Coronary artery (tissue), 2 donors: ENCODE measurements around the gene MAPK9.
A peak's percentile ranks its signal among the peaks of the same experiment; 100 is the strongest.

Experiments used
- DNase-seq: peaks from one replicate; pipeline ENCODE4 v3.0.0-alpha.2; 2017; ENCODE audit warnings: low spot score
- H3K27ac ChIP-seq, 2 donors: fragments of 200-600 bp; sonication (generic); one replicate each; pipeline ENCODE4 v1.5.1; 2016 to 2019
- H3K4me3 ChIP-seq: fragments of 200-600 bp; sonication (generic); 2 replicates; pipeline ENCODE4 v1.5.1; 2016; ENCODE audit warnings: mild to moderate bottlenecking, moderate library complexity
- TF ChIP-seq, protein P1 (sequence below): fragments of 200-600 bp; sonication (generic); IDR thresholded peaks from one replicate; pipeline ENCODE4 v1.5.1; 2019; ENCODE audit warnings: antibody characterized with exemption

MAPK9 gene

DNA sequence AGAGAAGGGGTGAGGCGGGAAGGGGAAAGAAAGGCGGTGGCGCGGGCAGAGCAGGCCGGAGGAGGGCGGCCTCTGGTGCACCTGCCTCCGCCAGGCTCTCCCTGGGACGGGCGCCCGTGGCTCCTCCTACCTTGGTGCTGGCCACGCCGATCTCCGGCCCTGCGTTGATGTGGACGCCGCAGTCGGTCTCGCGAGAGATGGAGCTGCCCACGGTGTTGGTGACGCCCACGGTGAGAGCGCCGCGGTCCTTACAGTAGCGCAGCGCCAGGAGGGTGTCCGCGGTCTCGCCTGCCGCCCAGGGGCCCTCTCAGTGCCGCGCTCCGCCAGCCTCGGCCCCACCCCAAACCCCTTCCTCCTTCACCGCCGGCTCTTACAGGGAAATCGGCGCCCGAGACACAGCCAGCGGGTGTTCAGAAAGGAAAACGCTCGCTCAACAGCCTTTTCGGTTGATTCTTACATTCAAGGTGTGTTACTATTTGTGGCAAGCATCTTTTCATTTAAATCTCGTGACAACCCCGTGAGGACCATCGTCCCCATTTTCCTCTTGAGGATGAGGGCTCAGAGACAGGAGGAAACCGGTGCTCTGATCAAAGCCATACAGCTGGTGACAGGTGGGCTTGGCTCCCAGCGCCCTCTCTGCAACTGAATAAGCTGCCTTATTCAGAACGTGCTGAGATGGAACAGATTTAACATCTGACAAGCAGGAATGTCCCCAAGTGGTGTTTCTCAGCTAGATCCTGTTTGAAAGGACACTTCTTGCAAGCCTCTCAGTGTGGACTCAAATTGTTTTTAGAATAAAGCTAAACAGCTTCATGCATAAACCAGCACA is 22.0 kb upstream of the MAPK9 start:
- DNase-seq: no peak
- TF ChIP-seq, protein P1, sequence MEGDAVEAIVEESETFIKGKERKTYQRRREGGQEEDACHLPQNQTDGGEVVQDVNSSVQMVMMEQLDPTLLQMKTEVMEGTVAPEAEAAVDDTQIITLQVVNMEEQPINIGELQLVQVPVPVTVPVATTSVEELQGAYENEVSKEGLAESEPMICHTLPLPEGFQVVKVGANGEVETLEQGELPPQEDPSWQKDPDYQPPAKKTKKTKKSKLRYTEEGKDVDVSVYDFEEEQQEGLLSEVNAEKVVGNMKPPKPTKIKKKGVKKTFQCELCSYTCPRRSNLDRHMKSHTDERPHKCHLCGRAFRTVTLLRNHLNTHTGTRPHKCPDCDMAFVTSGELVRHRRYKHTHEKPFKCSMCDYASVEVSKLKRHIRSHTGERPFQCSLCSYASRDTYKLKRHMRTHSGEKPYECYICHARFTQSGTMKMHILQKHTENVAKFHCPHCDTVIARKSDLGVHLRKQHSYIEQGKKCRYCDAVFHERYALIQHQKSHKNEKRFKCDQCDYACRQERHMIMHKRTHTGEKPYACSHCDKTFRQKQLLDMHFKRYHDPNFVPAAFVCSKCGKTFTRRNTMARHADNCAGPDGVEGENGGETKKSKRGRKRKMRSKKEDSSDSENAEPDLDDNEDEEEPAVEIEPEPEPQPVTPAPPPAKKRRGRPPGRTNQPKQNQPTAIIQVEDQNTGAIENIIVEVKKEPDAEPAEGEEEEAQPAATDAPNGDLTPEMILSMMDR: no peak
- H3K4me3 ChIP-seq: no peak overlapping the region
- no peak overlapping the region for H3K27ac ChIP-seq

DNA sequence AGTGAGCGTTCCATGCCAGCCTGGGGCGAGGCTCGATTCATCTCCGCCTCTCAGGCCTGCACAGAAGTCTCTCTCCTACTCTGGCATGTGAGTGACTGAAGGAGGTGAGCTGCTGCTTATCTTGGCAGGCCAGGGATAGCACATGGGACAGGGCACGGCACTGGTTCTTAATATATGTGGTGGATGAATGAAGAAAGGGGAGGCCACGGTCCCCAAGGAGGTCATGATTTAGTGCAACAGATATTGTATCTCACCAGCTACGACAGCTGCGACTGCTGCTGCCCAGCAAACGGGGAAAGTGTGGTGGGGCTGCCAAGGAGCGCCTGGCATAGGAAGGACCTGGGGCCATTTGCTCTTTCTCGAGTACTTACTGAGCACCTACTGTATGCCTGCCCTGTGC is 19.3 kb upstream of the MAPK9 start:
- no peak overlapping the region for H3K4me3 ChIP-seq
- TF ChIP-seq, protein P1: no peak
- no peak for DNase-seq
- no peak overlapping the region for H3K27ac ChIP-seq

DNA sequence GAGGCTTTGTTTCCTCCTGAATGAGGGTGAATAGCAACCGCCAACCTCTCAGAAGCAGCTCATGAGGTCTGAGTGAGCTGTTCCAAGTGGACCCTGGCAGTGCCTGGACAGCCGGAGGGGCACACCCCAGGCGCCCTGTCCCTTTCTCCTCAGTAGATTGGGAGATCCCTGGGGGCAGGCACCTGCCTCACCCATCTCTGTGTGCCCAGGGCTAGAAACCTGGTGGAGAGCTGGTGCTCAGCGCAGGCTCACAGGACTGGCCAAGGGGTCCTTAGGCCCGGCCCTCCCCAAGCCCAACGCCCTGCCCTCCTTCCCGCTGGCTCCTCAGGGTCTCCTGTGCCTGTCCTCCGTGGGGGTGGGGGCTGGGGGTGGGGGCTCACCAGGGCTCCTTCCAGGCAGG is 14.9 kb upstream of the MAPK9 start:
- no peak for DNase-seq
- TF ChIP-seq, protein P1: no peak
- no peak overlapping the region for H3K4me3 ChIP-seq
- no peak overlapping the region for H3K27ac ChIP-seq

DNA sequence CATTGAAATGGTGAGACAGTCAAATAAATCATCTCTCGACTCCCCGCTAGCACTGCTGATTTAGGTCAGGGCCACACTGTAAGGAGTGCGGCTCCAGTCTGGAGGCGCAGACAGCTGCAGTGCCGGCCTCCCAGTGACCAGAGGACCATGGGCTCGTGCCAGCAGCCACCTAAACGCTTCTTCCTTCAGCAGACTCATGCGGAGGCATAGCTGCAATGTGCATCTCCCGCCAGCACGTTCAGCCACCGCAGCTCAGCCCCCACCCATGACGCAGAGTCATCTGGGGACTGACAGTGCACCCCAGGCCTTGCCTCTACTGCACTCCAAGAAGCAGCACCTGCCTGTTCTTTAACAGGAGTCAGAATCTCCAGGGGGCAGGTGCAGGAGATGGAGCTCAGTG is 13.6 kb upstream of the MAPK9 start:
- Histone ChIP-seq H3K27ac (no peak overlapping the region), H3K4me3 (no peak overlapping the region)
- TF ChIP-seq, protein P1: no peak
- peak; percentile 62 for DNase-seq

DNA sequence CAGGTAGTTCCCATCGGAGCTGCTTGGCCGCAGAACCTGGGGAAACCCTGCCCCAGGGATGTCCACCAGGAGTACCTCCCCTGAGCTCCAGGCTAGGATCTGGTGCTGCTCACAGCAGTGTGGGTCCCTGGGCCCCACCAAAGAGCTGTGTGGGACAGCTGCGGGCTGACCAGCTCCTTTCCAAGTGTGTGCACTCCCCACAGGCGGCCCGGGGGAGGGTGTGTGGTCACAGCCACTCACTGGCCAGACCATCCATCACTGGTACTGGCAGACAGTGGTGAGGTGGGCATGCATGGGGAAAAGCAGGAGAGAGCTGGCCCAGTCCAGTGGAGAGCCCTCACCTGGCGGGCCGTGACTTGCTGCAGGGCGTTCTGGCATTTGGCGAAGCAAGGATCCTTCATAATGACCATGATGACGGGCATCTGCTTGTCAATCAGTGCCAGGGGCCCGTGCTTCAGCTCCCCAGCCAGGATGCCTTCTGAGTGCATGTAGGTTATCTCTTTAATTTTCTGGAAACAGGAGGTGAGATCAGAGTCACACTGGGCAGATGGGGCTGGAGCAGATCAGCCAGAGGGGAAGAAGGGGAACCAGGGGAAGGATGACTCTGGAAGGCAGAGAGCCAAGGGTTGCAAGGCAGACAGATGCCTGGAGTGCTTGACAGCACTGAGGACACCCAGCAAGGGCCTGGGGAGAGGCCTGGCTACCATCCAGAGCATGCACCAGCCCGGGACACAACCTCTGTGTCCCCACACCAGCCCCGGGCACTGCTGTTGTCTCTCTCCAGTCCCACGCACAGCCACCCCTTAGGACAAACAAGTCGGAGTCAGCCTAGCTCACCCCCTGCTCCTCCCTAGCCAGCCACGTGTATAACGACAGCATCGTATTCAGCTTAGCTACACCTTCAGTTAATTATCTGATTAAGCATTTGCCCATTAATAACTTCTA is 12.8 kb upstream of the MAPK9 start:
- TF ChIP-seq, protein P1: no peak
- Histone ChIP-seq H3K4me3 (no peak overlapping the region), H3K27ac (no peak overlapping the region)
- peak; percentile 60 for DNase-seq

DNA sequence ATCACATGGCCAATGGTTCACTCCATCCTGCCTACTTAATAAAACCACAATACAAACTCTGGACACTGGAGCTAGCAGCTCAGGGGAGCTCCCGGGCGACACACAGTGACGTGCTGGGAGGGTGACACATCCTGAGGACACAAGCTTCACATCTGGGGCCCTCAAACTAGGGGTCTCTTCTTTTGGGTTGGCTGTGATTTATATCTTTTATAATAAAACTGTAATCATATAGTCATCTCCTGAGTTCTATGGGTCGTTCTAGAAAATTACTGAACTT is 12.1 kb upstream of the MAPK9 start:
- no peak overlapping the region for H3K4me3 ChIP-seq
- H3K27ac ChIP-seq: no peak overlapping the region
- DNase-seq: no peak
- TF ChIP-seq, protein P1: no peak
